A549 (cell line): ENCODE data around the gene OPCML. TPM values are rescaled to one million over a fixed set of nuclear protein-coding genes. Genes with fewer than 3 reads are reported as not detected.

ENCODE experiments used
- ATAC-seq, 2 experiments: fragments of 200-7000 bp in 1 of 2; fragments of >200 bp in 1 of 2; cut with Nextera tagmentation in 1 of 2; cut with Tn5 transposase in 1 of 2; 3 replicates each; pipeline versions ENCODE4 v1.8.0 to v1.9.1; 2018 to 2020; ENCODE audit warnings: mild to moderate bottlenecking in 1 of 2, moderate library complexity in 1 of 2
- CTCF ChIA-PET: fragments of 300-600 bp; sonication (Branson Sonifier 250); formaldehyde crosslinking; extraction: SDS; loops from one replicate; lab custom pipeline; 2021; ENCODE audit warnings: antibody characterized with exemption, inconsistent platforms; lab: Yijun Ruan, JAX
- POLR2A ChIA-PET: fragments of 350-600 bp; formaldehyde crosslinking; extraction: SDS; loops from one replicate; lab custom pipeline; 2021; ENCODE audit warnings: antibody characterized with exemption, inconsistent platforms; lab: Yijun Ruan, JAX
- DNase-seq, 2 experiments: peaks; one replicate each; pipeline versions ENCODE4 v3.0.0 to v3.0.0-alpha.2; 2011 to 2016; ENCODE audit warnings: low read depth in 1 of 2, low spot score in 1 of 2
- FAIRE-seq: peaks from 2 replicates; lab custom pipeline; 2011; peaks lifted over from hg19 to GRCh38; lab: Jason Lieb, UNC
- H3K27ac ChIP-seq, 2 experiments: fragments of >200 bp; sonication (Bioruptor Twin); formaldehyde crosslinking; 3 replicates each; pipeline ENCODE4 v1.5.1; 2016 to 2017
- H3K4me1 ChIP-seq: fragments of >200 bp; sonication (Bioruptor Twin); formaldehyde crosslinking; 3 replicates; pipeline ENCODE4 v1.6.1; 2016
- H3K4me2 ChIP-seq: fragments of >200 bp; sonication (Bioruptor Twin); formaldehyde crosslinking; 3 replicates; pipeline ENCODE4 v1.6.1; 2016
- H3K4me3 ChIP-seq: fragments of >200 bp; sonication (Bioruptor Twin); formaldehyde crosslinking; 3 replicates; pipeline ENCODE4 v1.5.1; 2016
- H3K9me3 ChIP-seq: fragments of >200 bp; sonication (Bioruptor Twin); formaldehyde crosslinking; 3 replicates; pipeline ENCODE4 v1.6.1; 2016
- CBX8 ChIP-seq: fragments of 200-600 bp; sonication (generic); IDR thresholded peaks from 2 replicates; pipeline ENCODE4 v1.6.1; 2016
- CEBPB ChIP-seq, 2 experiments: fragments of >200 bp in 1 of 2; sonication (Bioruptor Twin) in 1 of 2; formaldehyde crosslinking in 1 of 2; IDR thresholded peaks; 2 replicates each; pipeline ENCODE4 v1.6.1; 2012 to 2016
- EHF ChIP-seq: fragments of 250-450 bp; sonication (Bioruptor Pico); IDR thresholded peaks from 2 replicates; pipeline ENCODE4 v1.5.0; 2020; ENCODE audit warnings: mild to moderate bottlenecking
- EHMT2 ChIP-seq: fragments of 200-600 bp; sonication (generic); IDR thresholded peaks from 2 replicates; pipeline ENCODE4 v1.6.1; 2016; ENCODE audit warnings: antibody characterized with exemption, low read depth, mild to moderate bottlenecking, moderate library complexity
- EP300 ChIP-seq, 2 experiments: fragments of >200 bp; sonication (Bioruptor Twin); formaldehyde crosslinking; IDR thresholded peaks; 2 replicates in 1 of 2; 3 replicates in 1 of 2; pipeline ENCODE4 v1.6.1; 2016 to 2017
- ESRRA ChIP-seq: fragments of 150-350 bp; IDR thresholded peaks from 2 replicates; pipeline ENCODE4 v1.6.1; 2014; ENCODE audit warnings: mild to moderate bottlenecking, low read length, borderline replicate concordance
- FOSL2 ChIP-seq, 2 experiments: fragments of 450-650 bp in 1 of 2; fragments of >200 bp in 1 of 2; sonication (Bioruptor Twin) in 1 of 2; formaldehyde crosslinking; IDR thresholded peaks; 2 replicates each; pipeline versions ENCODE4 v1.5.0 to v1.6.1; 2016 to 2020; ENCODE audit warnings: mild to moderate bottlenecking in 1 of 2, moderate library complexity in 1 of 2
- HDAC2 ChIP-seq: fragments of 200-600 bp; sonication (generic); IDR thresholded peaks from 2 replicates; pipeline ENCODE4 v1.6.1; 2016
- JUN ChIP-seq, 2 experiments: fragments of >200 bp; sonication (Bioruptor Twin); formaldehyde crosslinking; IDR thresholded peaks; 2 replicates in 1 of 2; 3 replicates in 1 of 2; pipeline ENCODE4 v1.6.1; 2016 to 2017
- MAZ ChIP-seq: fragments of 150-350 bp; IDR thresholded peaks from 2 replicates; pipeline ENCODE4 v1.6.1; 2014; ENCODE audit warnings: antibody characterized with exemption, low read depth, low read length, borderline replicate concordance
- NFE2L2 ChIP-seq: fragments of 150-350 bp; conservative IDR thresholded peaks from 2 replicates; pipeline ENCODE4 v1.6.1; 2014; ENCODE audit warnings: low read length
- NPAS2 ChIP-seq: fragments of 250-450 bp; sonication (Bioruptor Pico); IDR thresholded peaks from 2 replicates; pipeline ENCODE4 v1.8.0; 2022; ENCODE audit warnings: mild to moderate bottlenecking, moderate library complexity, borderline replicate concordance
- NR3C1 ChIP-seq: fragments of >200 bp; sonication (Bioruptor Twin); formaldehyde crosslinking; IDR thresholded peaks from 3 replicates; pipeline ENCODE4 v1.6.1; 2017
- RAD21 ChIP-seq, 2 experiments: fragments of >200 bp in 1 of 2; sonication (Bioruptor Twin) in 1 of 2; formaldehyde crosslinking in 1 of 2; IDR thresholded peaks in 1 of 2; conservative IDR thresholded peaks in 1 of 2; 2 replicates in 1 of 2; 3 replicates in 1 of 2; pipeline ENCODE4 v1.6.1; 2012 to 2018; ENCODE audit warnings: inconsistent platforms in 1 of 2
- RNF2 ChIP-seq: fragments of 200-600 bp; sonication (generic); IDR thresholded peaks from 2 replicates; pipeline ENCODE4 v1.6.1; 2016; ENCODE audit warnings: low read depth, mild to moderate bottlenecking, antibody characterized with exemption, moderate library complexity, borderline replicate concordance
- WGBS: methylation state at CpG from one replicate; pipeline ENCODE4 v1.1.6; 2017; ENCODE audit errors: missing lambda C conversion rate; 5-methylcytosine and 5-hydroxymethylcytosine counted together
- polyA plus RNA-seq, 4 experiments: library from polyadenylated mRNA; depleted of rRNA in 3 of 4; stranded (reverse); fragments of >200 nt; fragmentation: RNase III in 1 of 4; extraction: RNeasy Plus Mini Kit Qiagen cat#74134 plus additional on column Dnase treatment in 1 of 4; gene quantifications; 2 replicates in 3 of 4; 3 replicates in 1 of 4; pipeline ENCODE4 v1.2.3, GENCODE V29; 2011 to 2017
- TF ChIP-seq, protein P1 (sequence below): fragments of 150-350 bp; IDR thresholded peaks from 2 replicates; pipeline ENCODE4 v1.6.1; 2014; ENCODE audit warnings: low read depth, mild to moderate bottlenecking, low read length
- TF ChIP-seq, protein P2 (sequence below): fragments of >200 bp; sonication (Bioruptor Twin); formaldehyde crosslinking; IDR thresholded peaks from 2 replicates; pipeline ENCODE4 v1.6.1; 2016
- TF ChIP-seq, protein P3 (sequence below): fragments of 450-650 bp; IDR thresholded peaks from 2 replicates; pipeline ENCODE4 v1.6.1; 2014; ENCODE audit warnings: antibody characterized with exemption
- TF ChIP-seq, protein P4 (sequence below): fragments of >200 bp; sonication (Bioruptor Twin); formaldehyde crosslinking; IDR thresholded peaks from 3 replicates; pipeline ENCODE4 v1.5.1; 2016
- TF ChIP-seq, protein P5 (sequence below): fragments of 200-600 bp; sonication (generic); IDR thresholded peaks from 2 replicates; pipeline ENCODE4 v1.6.1; 2016; ENCODE audit warnings: antibody characterized with exemption, mild to moderate bottlenecking, moderate library complexity

OPCML gene
- polyA plus RNA-seq, 2 of the 4 experiments (the other 2 are of a cell fraction), result not detected

DNA sequence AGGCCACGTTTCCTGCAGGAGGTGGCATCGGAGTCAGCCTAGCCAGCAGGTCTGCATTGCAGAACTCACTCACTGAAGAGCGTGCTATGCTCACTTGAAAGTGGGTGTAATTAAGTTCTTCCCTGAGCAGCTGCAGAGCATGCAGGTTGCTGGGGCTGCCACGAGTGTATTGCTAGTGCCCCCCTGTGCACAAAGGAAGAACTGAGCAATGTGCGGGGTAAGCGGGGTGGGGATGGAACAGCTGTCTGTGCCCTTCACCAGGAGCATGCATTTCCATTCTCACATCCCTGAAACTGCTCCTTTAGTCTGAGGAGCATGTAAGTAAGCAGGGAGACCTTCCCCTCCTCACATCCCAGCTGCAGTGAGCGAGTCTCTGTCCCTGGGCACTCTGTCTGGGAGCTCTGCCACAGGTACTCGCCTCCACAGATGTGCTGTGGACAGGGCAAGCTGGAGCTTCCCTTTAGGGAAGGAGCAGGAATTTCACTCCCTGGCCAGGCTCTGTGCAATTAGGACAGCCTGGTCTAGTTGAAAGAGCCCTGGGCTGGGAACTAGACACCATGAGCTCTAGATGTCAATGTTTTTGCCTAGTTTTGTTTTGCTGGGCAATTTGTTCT, 1130.1 kb downstream of the OPCML start:
- Histone ChIP-seq H3K27ac (no peak overlapping the region), H3K9me3 (no peaks in the 10 kb centered on the region), H3K4me1 (no peaks in the 10 kb centered on the region), H3K4me2 (no peak overlapping the region), H3K4me3 (no peak overlapping the region)
- 5% methylated on average over 6 of the region's 8 CpGs for WGBS
- no peak for TF ChIP-seq RAD21 (conservative IDR thresholded peaks at IDR 0.05 in 1 of 2, IDR thresholded peaks at IDR 0.05 in 1 of 2)
- TF ChIP-seq HDAC2, result no peak
- TF ChIP-seq, protein P1, sequence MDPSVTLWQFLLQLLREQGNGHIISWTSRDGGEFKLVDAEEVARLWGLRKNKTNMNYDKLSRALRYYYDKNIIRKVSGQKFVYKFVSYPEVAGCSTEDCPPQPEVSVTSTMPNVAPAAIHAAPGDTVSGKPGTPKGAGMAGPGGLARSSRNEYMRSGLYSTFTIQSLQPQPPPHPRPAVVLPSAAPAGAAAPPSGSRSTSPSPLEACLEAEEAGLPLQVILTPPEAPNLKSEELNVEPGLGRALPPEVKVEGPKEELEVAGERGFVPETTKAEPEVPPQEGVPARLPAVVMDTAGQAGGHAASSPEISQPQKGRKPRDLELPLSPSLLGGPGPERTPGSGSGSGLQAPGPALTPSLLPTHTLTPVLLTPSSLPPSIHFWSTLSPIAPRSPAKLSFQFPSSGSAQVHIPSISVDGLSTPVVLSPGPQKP, result no peak
- TF ChIP-seq ESRRA, result no peak
- no peak for TF ChIP-seq EP300 (IDR thresholded peaks at IDR 0.05)
- FAIRE-seq (no peak), DNase-seq (peak in 1 of 2 experiments; percentile 0), ATAC-seq (no peak)
- CTCF ChIA-PET, result no interaction called here
- POLR2A ChIA-PET, result no interaction called here

DNA sequence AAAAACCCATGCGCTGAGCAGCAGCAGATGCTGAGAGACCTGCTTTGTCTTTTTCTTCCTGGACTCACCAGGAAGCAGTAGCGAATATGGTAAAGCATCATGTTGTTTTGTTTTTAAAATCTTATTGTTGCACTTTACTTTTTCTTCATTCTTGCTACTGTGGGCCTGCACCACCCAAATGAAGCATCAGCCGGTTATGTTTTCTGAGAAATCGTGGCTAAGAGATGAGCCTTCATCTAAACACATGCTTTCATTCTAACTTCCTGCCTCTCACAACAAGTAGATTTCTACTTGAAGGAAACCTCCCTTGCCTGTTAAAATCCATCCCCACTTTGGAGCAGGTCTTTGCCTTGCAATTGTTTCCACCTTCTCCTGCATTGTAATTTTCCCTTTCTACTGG, 1136.0 kb downstream of the OPCML start:
- no peak for FAIRE-seq
- 44% methylated on average over 4 of the region's 4 CpGs for WGBS

DNA sequence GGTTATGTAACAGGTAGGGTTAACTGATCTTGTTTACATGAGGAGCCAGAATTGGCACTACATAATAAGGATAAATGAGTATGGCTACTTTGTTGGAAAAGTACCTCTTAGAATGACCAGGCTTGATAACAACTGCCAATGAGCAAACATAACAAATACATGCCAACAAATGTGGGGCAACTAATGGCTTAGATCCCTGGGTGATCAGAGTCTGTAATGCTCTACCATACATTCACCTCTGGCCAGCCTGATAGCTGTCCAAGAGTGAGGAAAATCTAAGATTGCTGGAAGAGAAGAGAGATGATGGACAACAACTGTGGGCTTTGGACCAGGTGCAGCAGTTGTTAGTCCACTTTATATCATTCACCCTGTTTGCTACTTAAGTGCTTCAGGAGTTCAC, 1136.9 kb downstream of the OPCML start:
- ATAC-seq (no peak), DNase-seq (no peak), FAIRE-seq (no peak)
- Histone ChIP-seq H3K27ac (no peak overlapping the region), H3K4me1 (no peaks in the 10 kb centered on the region), H3K9me3 (no peaks in the 10 kb centered on the region), H3K4me3 (no peak overlapping the region), H3K4me2 (no peak overlapping the region)
- no peak for TF ChIP-seq EP300 (IDR thresholded peaks at IDR 0.05)
- no peak for TF ChIP-seq EHMT2
- TF ChIP-seq, protein P2, sequence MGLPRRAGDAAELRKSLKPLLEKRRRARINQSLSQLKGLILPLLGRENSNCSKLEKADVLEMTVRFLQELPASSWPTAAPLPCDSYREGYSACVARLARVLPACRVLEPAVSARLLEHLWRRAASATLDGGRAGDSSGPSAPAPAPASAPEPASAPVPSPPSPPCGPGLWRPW, result no peak
- no peak for TF ChIP-seq EHF (CRISPR knock-in tag)
- no peak for TF ChIP-seq NFE2L2
- TF ChIP-seq NR3C1, result no peak
- TF ChIP-seq, protein P3, sequence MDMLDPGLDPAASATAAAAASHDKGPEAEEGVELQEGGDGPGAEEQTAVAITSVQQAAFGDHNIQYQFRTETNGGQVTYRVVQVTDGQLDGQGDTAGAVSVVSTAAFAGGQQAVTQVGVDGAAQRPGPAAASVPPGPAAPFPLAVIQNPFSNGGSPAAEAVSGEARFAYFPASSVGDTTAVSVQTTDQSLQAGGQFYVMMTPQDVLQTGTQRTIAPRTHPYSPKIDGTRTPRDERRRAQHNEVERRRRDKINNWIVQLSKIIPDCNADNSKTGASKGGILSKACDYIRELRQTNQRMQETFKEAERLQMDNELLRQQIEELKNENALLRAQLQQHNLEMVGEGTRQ, result no peak
- TF ChIP-seq, protein P4, sequence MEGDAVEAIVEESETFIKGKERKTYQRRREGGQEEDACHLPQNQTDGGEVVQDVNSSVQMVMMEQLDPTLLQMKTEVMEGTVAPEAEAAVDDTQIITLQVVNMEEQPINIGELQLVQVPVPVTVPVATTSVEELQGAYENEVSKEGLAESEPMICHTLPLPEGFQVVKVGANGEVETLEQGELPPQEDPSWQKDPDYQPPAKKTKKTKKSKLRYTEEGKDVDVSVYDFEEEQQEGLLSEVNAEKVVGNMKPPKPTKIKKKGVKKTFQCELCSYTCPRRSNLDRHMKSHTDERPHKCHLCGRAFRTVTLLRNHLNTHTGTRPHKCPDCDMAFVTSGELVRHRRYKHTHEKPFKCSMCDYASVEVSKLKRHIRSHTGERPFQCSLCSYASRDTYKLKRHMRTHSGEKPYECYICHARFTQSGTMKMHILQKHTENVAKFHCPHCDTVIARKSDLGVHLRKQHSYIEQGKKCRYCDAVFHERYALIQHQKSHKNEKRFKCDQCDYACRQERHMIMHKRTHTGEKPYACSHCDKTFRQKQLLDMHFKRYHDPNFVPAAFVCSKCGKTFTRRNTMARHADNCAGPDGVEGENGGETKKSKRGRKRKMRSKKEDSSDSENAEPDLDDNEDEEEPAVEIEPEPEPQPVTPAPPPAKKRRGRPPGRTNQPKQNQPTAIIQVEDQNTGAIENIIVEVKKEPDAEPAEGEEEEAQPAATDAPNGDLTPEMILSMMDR, result no peak
- TF ChIP-seq CEBPB (IDR thresholded peaks at IDR 0.05), result no peak
- no peak for TF ChIP-seq RNF2
- no peak for TF ChIP-seq JUN (IDR thresholded peaks at IDR 0.05)
- TF ChIP-seq, protein P5, sequence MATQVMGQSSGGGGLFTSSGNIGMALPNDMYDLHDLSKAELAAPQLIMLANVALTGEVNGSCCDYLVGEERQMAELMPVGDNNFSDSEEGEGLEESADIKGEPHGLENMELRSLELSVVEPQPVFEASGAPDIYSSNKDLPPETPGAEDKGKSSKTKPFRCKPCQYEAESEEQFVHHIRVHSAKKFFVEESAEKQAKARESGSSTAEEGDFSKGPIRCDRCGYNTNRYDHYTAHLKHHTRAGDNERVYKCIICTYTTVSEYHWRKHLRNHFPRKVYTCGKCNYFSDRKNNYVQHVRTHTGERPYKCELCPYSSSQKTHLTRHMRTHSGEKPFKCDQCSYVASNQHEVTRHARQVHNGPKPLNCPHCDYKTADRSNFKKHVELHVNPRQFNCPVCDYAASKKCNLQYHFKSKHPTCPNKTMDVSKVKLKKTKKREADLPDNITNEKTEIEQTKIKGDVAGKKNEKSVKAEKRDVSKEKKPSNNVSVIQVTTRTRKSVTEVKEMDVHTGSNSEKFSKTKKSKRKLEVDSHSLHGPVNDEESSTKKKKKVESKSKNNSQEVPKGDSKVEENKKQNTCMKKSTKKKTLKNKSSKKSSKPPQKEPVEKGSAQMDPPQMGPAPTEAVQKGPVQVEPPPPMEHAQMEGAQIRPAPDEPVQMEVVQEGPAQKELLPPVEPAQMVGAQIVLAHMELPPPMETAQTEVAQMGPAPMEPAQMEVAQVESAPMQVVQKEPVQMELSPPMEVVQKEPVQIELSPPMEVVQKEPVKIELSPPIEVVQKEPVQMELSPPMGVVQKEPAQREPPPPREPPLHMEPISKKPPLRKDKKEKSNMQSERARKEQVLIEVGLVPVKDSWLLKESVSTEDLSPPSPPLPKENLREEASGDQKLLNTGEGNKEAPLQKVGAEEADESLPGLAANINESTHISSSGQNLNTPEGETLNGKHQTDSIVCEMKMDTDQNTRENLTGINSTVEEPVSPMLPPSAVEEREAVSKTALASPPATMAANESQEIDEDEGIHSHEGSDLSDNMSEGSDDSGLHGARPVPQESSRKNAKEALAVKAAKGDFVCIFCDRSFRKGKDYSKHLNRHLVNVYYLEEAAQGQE, result no peak
- TF ChIP-seq NPAS2 (CRISPR knock-in tag), result no peak
- TF ChIP-seq CBX8, result no peak
- CTCF ChIA-PET, result no interaction called here
- POLR2A ChIA-PET, result no interaction called here

More for the DNA sequence above, 1136.0 kb downstream of the OPCML start:
- no peak overlapping the region for H3K4me2 ChIP-seq
- H3K4me3 ChIP-seq, result no peak overlapping the region
- POLR2A ChIA-PET, result no interaction called here
- CTCF ChIA-PET, result no interaction called here
- no peaks in the 10 kb centered on the region for H3K4me1 ChIP-seq
- H3K9me3 ChIP-seq, result no peaks in the 10 kb centered on the region
- no peak overlapping the region for H3K27ac ChIP-seq
- TF ChIP-seq CEBPB (IDR thresholded peaks at IDR 0.05) (no peak), FOSL2 (IDR thresholded peaks at IDR 0.05) (no peak), FOSL2 (CRISPR knock-in tag; IDR thresholded peaks at IDR 0.05) (no peak), MAZ (no peak)
- ATAC-seq, result no peak
- no peak for DNase-seq
